HG03064 (cell line): ENCODE measurements around the gene RIN3.

Experiments
- ATAC-seq: cut with Tn5 transposase; IDR thresholded peaks from one replicate; pipeline ENCODE4 v1.9.1; 2021; ENCODE audit warnings: low read depth; ENCODE audit not compliant: unreplicated experiment

RIN3 gene

GRCh38 chr14:92655419-92656201, 142.0 kb downstream of the RIN3 start:
- ATAC-seq: no peak

- ATAC-seq: no peak
Observed at GRCh38 chr14:92656306-92657081, 142.9 kb downstream of the RIN3 start.

- ATAC-seq: no peak
Observed at GRCh38 chr14:92657457-92658142, 144.0 kb downstream of the RIN3 start.

- ATAC-seq: no peak
Observed at GRCh38 chr14:92658160-92658559, 144.6 kb downstream of the RIN3 start.

- ATAC-seq: no peak
Observed at GRCh38 chr14:92658684-92659083, 145.1 kb downstream of the RIN3 start.

GRCh38 chr14:92659765-92660561, 146.4 kb downstream of the RIN3 start:
- no peak for ATAC-seq

GRCh38 chr14:92660571-92660970, 147.0 kb downstream of the RIN3 start:
- ATAC-seq: no peak

- no peak for ATAC-seq
Observed at GRCh38 chr14:92663049-92663448, 149.5 kb downstream of the RIN3 start.

GRCh38 chr14:92665661-92666110, 152.1 kb downstream of the RIN3 start:
- no peak for ATAC-seq

- no peak for ATAC-seq
Observed at GRCh38 chr14:92666251-92666650, 152.7 kb downstream of the RIN3 start.

- peak; percentile 46 for ATAC-seq
Observed at GRCh38 chr14:92668276-92668973, 154.8 kb downstream of the RIN3 start.

GRCh38 chr14:92670160-92670559, 156.6 kb downstream of the RIN3 start:
- no peak for ATAC-seq

- ATAC-seq: no peak
Observed at GRCh38 chr14:92670643-92671366, 157.2 kb downstream of the RIN3 start.

- no peak for ATAC-seq
Observed at GRCh38 chr14:92673601-92674150, 160.1 kb downstream of the RIN3 start.

GRCh38 chr14:92675421-92675820, 161.8 kb downstream of the RIN3 start:
- ATAC-seq: no peak

- ATAC-seq: no peak
Observed at GRCh38 chr14:92675976-92676375, 162.4 kb downstream of the RIN3 start.

- ATAC-seq: no peak
Observed at GRCh38 chr14:92676403-92677086, 163.0 kb downstream of the RIN3 start.

GRCh38 chr14:92677087-92677668, 163.6 kb downstream of the RIN3 start:
- ATAC-seq: peak; percentile 77
